K562 (cell line): ENCODE data around the gene BSCL2. TPM values are rescaled to one million over a fixed set of nuclear protein-coding genes. Genes with fewer than 3 reads are reported as not detected.

Source experiments
- KLF13 ChIP-seq: fragments of 450-650 bp; IDR thresholded peaks from 2 replicates; pipeline ENCODE4 v1.6.1; 2016; ENCODE audit warnings: missing genetic modification characterization, low read depth, mild to moderate bottlenecking, missing compliant biosample characterization, moderate library complexity, borderline replicate concordance
- MYNN ChIP-seq, 2 experiments: sonication (generic); formaldehyde crosslinking in 1 of 2; IDR thresholded peaks; 2 replicates each; pipeline versions ENCODE4 v1.5.0 to v1.6.1; 2016 to 2020; ENCODE audit warnings: antibody characterized with exemption in 1 of 2, missing genetic modification reagents in 1 of 2
- NFIC ChIP-seq: fragments of 450-650 bp; IDR thresholded peaks from 2 replicates; pipeline ENCODE4 v1.6.1; 2017; ENCODE audit warnings: mild to moderate bottlenecking, inconsistent platforms
- SUPT5H ChIP-seq: fragments of 450-650 bp; IDR thresholded peaks from 2 replicates; pipeline ENCODE4 v1.6.1; 2016
- ZNF146 ChIP-seq: IDR thresholded peaks from one replicate; pipeline ENCODE4 v1.6.1; 2018; ENCODE audit warnings: missing compliant biosample characterization; ENCODE audit not compliant: unreplicated experiment
- ZNF639 ChIP-seq, 2 experiments: fragments of 200-800 bp in 1 of 2; sonication (Bioruptor generic) in 1 of 2; sonication (generic) in 1 of 2; formaldehyde crosslinking in 1 of 2; IDR thresholded peaks in 1 of 2; conservative IDR thresholded peaks in 1 of 2; 2 replicates each; pipeline versions ENCODE4 v1.5.0 to v1.6.1; 2016 to 2020; ENCODE audit warnings: missing compliant biosample characterization in 1 of 2, missing genetic modification characterization in 1 of 2, missing genetic modification reagents in 1 of 2
- polyA plus RNA-seq, 8 experiments: library from polyadenylated mRNA; depleted of rRNA in 4 of 8; stranded (reverse) in 5 of 8; unstranded in 3 of 8; fragments of >200 nt; fragmentation: Nextera tagmentation in 2 of 8; fragmentation: Illumina TruSeq in 1 of 8; extraction: Ambion mirVana in 2 of 8; extraction: Trizol in 1 of 8; gene quantifications; 2 replicates each; pipeline versions ENCODE4 v1.2.1 to v1.2.3, GENCODE V29; 2011 to 2014; ENCODE audit warnings: inconsistent platforms in 1 of 8, missing spikeins in 1 of 8
- total RNA-seq, 7 experiments: library from RNA; depleted of rRNA in 6 of 7; stranded (reverse); fragments of >200 nt in 6 of 7; fragmentation: Illumina TruSeq in 2 of 7; extraction: Trizol in 2 of 7; gene quantifications; 2 replicates each; pipeline versions ENCODE4 v1.2.1 to v1.2.3, GENCODE V29; 2011 to 2021; ENCODE audit warnings: low replicate concordance in 1 of 7
- TF ChIP-seq, protein P1 (sequence below): fragments of 200-800 bp; sonication (Bioruptor generic); IDR thresholded peaks from 2 replicates; pipeline ENCODE4 v1.6.1; 2016; ENCODE audit warnings: missing genetic modification characterization, missing compliant biosample characterization
- TF ChIP-seq, protein P2 (sequence below), 2 experiments: fragments of 450-650 bp; IDR thresholded peaks; 2 replicates each; pipeline ENCODE4 v1.6.1; 2018; ENCODE audit warnings: mild to moderate bottlenecking in 2 of 2, low read depth in 1 of 2; ENCODE audit not compliant: partially characterized antibody in 2 of 2

Gene BSCL2
- total and polyA plus RNA-seq, 9 of the 15 experiments (the other 6 are each of a cell fraction or from before 2014, with no cell fraction given) = 18.9 to 51.7 (median 35.2) TPM

DNA sequence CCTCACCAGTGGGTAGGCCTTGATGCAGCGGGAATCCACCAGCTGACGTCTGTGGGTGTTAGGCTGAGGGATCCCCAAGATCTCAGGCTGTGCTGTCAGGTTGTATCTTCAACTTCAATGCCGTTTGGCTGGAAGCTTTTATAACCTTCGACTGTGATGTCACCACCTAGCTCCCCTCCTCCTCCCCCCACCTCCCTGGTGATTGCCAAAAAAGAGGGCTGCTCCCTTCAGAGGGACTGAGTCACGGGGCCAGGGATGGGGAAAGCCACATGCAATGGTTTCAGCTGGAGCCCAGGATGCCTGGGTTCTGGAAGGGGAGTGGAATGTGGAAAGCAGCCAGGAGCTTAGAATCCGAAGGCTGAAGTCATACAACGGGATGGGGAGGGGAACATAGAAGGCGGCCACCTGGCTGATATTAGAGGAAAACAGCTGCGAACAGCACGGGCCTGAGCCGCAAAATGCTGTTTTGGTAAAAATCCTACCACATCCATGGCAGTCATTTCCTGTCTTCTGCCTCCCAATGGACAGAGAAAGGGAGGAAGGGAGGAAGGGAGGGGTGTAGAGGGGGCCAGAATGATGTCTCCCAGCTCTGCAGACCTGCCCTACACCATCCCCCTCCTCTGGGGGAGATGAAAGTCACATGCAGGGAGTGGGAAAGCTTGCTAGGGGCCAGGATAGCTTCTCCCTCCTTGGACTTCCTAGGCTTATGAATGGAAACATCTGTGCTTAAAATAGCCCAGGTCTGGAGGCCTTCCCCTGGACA, 17.6 kb downstream of the BSCL2 start, which contains the start of gene LRRN4CL (continued):
- TF ChIP-seq, protein P1, sequence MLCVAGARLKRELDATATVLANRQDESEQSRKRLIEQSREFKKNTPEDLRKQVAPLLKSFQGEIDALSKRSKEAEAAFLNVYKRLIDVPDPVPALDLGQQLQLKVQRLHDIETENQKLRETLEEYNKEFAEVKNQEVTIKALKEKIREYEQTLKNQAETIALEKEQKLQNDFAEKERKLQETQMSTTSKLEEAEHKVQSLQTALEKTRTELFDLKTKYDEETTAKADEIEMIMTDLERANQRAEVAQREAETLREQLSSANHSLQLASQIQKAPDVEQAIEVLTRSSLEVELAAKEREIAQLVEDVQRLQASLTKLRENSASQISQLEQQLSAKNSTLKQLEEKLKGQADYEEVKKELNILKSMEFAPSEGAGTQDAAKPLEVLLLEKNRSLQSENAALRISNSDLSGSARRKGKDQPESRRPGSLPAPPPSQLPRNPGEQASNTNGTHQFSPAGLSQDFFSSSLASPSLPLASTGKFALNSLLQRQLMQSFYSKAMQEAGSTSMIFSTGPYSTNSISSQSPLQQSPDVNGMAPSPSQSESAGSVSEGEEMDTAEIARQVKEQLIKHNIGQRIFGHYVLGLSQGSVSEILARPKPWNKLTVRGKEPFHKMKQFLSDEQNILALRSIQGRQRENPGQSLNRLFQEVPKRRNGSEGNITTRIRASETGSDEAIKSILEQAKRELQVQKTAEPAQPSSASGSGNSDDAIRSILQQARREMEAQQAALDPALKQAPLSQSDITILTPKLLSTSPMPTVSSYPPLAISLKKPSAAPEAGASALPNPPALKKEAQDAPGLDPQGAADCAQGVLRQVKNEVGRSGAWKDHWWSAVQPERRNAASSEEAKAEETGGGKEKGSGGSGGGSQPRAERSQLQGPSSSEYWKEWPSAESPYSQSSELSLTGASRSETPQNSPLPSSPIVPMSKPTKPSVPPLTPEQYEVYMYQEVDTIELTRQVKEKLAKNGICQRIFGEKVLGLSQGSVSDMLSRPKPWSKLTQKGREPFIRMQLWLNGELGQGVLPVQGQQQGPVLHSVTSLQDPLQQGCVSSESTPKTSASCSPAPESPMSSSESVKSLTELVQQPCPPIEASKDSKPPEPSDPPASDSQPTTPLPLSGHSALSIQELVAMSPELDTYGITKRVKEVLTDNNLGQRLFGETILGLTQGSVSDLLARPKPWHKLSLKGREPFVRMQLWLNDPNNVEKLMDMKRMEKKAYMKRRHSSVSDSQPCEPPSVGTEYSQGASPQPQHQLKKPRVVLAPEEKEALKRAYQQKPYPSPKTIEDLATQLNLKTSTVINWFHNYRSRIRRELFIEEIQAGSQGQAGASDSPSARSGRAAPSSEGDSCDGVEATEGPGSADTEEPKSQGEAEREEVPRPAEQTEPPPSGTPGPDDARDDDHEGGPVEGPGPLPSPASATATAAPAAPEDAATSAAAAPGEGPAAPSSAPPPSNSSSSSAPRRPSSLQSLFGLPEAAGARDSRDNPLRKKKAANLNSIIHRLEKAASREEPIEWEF (CRISPR knock-in tag) = no peak
- TF ChIP-seq ZNF639 (CRISPR knock-in tag; conservative IDR thresholded peaks at IDR 0.05 in 1 of 2, IDR thresholded peaks at IDR 0.05 in 1 of 2) (no peak), SUPT5H (0 out of 2 replicates have a peak, but pooled peaks have one; percentile 17), NFIC (0 out of 2 replicates have a peak, but pooled peaks have one; percentile 16), ZNF146 (CRISPR knock-in tag) (no peak), MYNN (IDR thresholded peaks at IDR 0.05) (peak; percentile 22; the same call in 1 of the 2 replicates), MYNN (CRISPR knock-in tag; IDR thresholded peaks at IDR 0.05) (no peak), KLF13 (tag) (no peak)
- TF ChIP-seq, protein P2, sequence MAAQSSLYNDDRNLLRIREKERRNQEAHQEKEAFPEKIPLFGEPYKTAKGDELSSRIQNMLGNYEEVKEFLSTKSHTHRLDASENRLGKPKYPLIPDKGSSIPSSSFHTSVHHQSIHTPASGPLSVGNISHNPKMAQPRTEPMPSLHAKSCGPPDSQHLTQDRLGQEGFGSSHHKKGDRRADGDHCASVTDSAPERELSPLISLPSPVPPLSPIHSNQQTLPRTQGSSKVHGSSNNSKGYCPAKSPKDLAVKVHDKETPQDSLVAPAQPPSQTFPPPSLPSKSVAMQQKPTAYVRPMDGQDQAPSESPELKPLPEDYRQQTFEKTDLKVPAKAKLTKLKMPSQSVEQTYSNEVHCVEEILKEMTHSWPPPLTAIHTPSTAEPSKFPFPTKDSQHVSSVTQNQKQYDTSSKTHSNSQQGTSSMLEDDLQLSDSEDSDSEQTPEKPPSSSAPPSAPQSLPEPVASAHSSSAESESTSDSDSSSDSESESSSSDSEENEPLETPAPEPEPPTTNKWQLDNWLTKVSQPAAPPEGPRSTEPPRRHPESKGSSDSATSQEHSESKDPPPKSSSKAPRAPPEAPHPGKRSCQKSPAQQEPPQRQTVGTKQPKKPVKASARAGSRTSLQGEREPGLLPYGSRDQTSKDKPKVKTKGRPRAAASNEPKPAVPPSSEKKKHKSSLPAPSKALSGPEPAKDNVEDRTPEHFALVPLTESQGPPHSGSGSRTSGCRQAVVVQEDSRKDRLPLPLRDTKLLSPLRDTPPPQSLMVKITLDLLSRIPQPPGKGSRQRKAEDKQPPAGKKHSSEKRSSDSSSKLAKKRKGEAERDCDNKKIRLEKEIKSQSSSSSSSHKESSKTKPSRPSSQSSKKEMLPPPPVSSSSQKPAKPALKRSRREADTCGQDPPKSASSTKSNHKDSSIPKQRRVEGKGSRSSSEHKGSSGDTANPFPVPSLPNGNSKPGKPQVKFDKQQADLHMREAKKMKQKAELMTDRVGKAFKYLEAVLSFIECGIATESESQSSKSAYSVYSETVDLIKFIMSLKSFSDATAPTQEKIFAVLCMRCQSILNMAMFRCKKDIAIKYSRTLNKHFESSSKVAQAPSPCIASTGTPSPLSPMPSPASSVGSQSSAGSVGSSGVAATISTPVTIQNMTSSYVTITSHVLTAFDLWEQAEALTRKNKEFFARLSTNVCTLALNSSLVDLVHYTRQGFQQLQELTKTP (IDR thresholded peaks at IDR 0.05; ENCODE audit: low read depth in 1 of 2, partially characterized antibody in 2 of 2) = no peak
